Measurements from ENCODE around the gene FASTKD2.
"Not testable (repeated sequence)": the region's sequence is repeated elsewhere in the genome, so short reads cannot be mapped to it uniquely, and the experiment has no call there.

FASTKD2 gene

GRCh38 chr2:206792645-206793044, 27.2 kb downstream of the FASTKD2 start:
- DNase-seq = no peak

GRCh38 chr2:206797376-206797775, 32.0 kb downstream of the FASTKD2 start:
- DNase-seq = no peak

- no peak for DNase-seq
Observed at GRCh38 chr2:206798000-206798399, 32.6 kb downstream of the FASTKD2 start.

GRCh38 chr2:206799083-206799482, 33.7 kb downstream of the FASTKD2 start:
- no peak for DNase-seq

- no peak for DNase-seq
Observed at GRCh38 chr2:206800506-206801417, 35.4 kb downstream of the FASTKD2 start.

GRCh38 chr2:206801418-206802189, 36.2 kb downstream of the FASTKD2 start:
- DNase-seq = no peak

GRCh38 chr2:206802654-206803514, 37.5 kb downstream of the FASTKD2 start:
- no peak for DNase-seq

GRCh38 chr2:206804326-206804725, 38.9 kb downstream of the FASTKD2 start:
- no peak for DNase-seq

GRCh38 chr2:206805887-206806607, 40.6 kb downstream of the FASTKD2 start:
- no peak for DNase-seq

- DNase-seq = not testable (repeated sequence)
Observed at GRCh38 chr2:206807624-206808023, 42.2 kb downstream of the FASTKD2 start.

- not testable (repeated sequence) for DNase-seq
Observed at GRCh38 chr2:206812471-206812870, 47.1 kb downstream of the FASTKD2 start.

GRCh38 chr2:206814498-206814897, 49.1 kb downstream of the FASTKD2 start:
- DNase-seq = no peak

GRCh38 chr2:206820807-206821206, 55.4 kb downstream of the FASTKD2 start:
- DNase-seq = no peak

- no peak for DNase-seq
Observed at GRCh38 chr2:206823178-206823577, 57.8 kb downstream of the FASTKD2 start.

- no peak for DNase-seq
Observed at GRCh38 chr2:206824087-206824618, 58.7 kb downstream of the FASTKD2 start.

- DNase-seq = no peak
Observed at GRCh38 chr2:206824993-206825392, 59.6 kb downstream of the FASTKD2 start.

GRCh38 chr2:206831442-206831995, 66.1 kb downstream of the FASTKD2 start:
- DNase-seq = peak; percentile 91

GRCh38 chr2:206832873-206833272, 67.5 kb downstream of the FASTKD2 start:
- no peak for DNase-seq

- no peak for DNase-seq
Observed at GRCh38 chr2:206833291-206833690, 67.9 kb downstream of the FASTKD2 start.

GRCh38 chr2:206836722-206837121, 71.3 kb downstream of the FASTKD2 start:
- DNase-seq = no peak

GRCh38 chr2:206837775-206838174, 72.4 kb downstream of the FASTKD2 start:
- peak; percentile 72 for DNase-seq

- no peak for DNase-seq
Observed at GRCh38 chr2:206838690-206839089, 73.3 kb downstream of the FASTKD2 start.
